Stimulated activated naive CD8-positive, alpha-beta T cell treated with anti-CD3 and anti-CD28 coated beads, Interleukin-15, amount 100 ng/mL, for 72 hours (primary cell): ENCODE measurements around the gene BMPR1B.

Experiments
- ATAC-seq: fragments of 150-1000 bp; cut with Tn5 transposase; 2 replicates; pipeline ENCODE4 v1.10.0; 2021; ENCODE audit warnings: mild to moderate bottlenecking, moderate library complexity
- DNase-seq, 2 donors: peaks; one replicate each; pipeline ENCODE4 v3.0.0; 2021 to 2022
- H3K27ac Mint-ChIP-seq, 2 donors: one replicate each; pipeline ENCODE4 v1.8.0; 2022; ENCODE audit warnings: mild to moderate bottlenecking in 2 of 2, mixed read lengths in 2 of 2, moderate library complexity in 2 of 2
- H3K27me3 Mint-ChIP-seq: one replicate; pipeline ENCODE4 v1.8.0; 2022; ENCODE audit warnings: mixed read lengths
- H3K4me1 Mint-ChIP-seq: one replicate; pipeline ENCODE4 v1.8.0; 2022; ENCODE audit warnings: mild to moderate bottlenecking, mixed read lengths
- H3K4me3 Mint-ChIP-seq, 2 donors: one replicate each; pipeline ENCODE4 v1.8.0; 2022; ENCODE audit warnings: mild to moderate bottlenecking in 2 of 2, mixed read lengths in 2 of 2, moderate library complexity in 1 of 2
- H3K9me3 Mint-ChIP-seq, 2 donors: one replicate each; pipeline ENCODE4 v1.8.0; 2022; ENCODE audit warnings: mixed read lengths in 2 of 2

Gene BMPR1B

GRCh38 chr4:94905511-94905910 lies 147.8 kb downstream of the BMPR1B start:
- Mint-ChIP-seq H3K27ac (no peak overlapping the region), H3K4me3 (no peak overlapping the region), H3K4me1 (no peaks in the 10 kb centered on the region), H3K27me3 (no peaks in the 10 kb centered on the region), H3K9me3 (no peaks in the 10 kb centered on the region)
- DNase-seq: no peak
- ATAC-seq: no peak

- ATAC-seq: no peak
- Mint-ChIP-seq H3K27ac (no peak overlapping the region), H3K9me3 (peaks cover 0 to 7% of the 10 kb centered on the region in 2 donors), H3K27me3 (no peaks in the 10 kb centered on the region), H3K4me1 (peaks cover 5% of the 10 kb centered on the region), H3K4me3 (no peak overlapping the region)
- DNase-seq: no peak
Measured at GRCh38 chr4:94909645-94910044, 151.9 kb downstream of the BMPR1B start.

GRCh38 chr4:94911106-94911505 lies 153.4 kb downstream of the BMPR1B start:
- H3K4me1 Mint-ChIP-seq: peaks cover 5% of the 10 kb centered on the region
- DNase-seq (no peak), ATAC-seq (no peak)
- H3K4me3 Mint-ChIP-seq: no peak overlapping the region
- H3K9me3 Mint-ChIP-seq: peaks cover 4 to 11% of the 10 kb centered on the region in 2 donors
- no peaks in the 10 kb centered on the region for H3K27me3 Mint-ChIP-seq
- no peak overlapping the region for H3K27ac Mint-ChIP-seq

GRCh38 chr4:94912606-94913005 lies 154.9 kb downstream of the BMPR1B start:
- no peak overlapping the region for H3K4me3 Mint-ChIP-seq
- H3K9me3 Mint-ChIP-seq: peaks cover 6 to 26% of the 10 kb centered on the region in 2 donors
- no peaks in the 10 kb centered on the region for H3K27me3 Mint-ChIP-seq
- ATAC-seq: no peak
- peaks cover 5% of the 10 kb centered on the region for H3K4me1 Mint-ChIP-seq
- DNase-seq: no peak
- no peak overlapping the region for H3K27ac Mint-ChIP-seq

DNA sequence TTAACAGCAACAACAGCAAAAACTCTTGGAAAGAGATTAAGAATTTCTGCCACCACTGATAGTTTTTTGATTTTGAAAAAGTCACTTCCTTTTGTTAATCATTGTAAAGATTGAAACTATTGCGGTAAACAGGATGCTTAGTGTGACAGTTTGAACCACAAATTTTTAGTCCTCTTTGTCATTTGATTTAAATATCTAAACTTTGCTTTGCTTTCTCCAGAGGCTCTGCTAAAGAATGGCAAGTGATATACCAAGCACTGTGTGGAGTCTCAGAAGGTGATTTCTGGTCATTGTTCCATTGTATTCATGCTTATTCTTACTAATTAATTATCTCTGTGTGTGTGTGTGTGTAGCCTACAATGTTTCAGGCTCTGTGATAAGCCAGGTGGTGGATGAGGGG lies 155.6 kb downstream of the BMPR1B start:
- Mint-ChIP-seq H3K27ac (no peak overlapping the region), H3K27me3 (no peaks in the 10 kb centered on the region), H3K9me3 (peaks cover 6 to 30% of the 10 kb centered on the region in 2 donors), H3K4me3 (no peak overlapping the region), H3K4me1 (peaks cover 5% of the 10 kb centered on the region)
- no peak for DNase-seq
- no peak for ATAC-seq

DNA sequence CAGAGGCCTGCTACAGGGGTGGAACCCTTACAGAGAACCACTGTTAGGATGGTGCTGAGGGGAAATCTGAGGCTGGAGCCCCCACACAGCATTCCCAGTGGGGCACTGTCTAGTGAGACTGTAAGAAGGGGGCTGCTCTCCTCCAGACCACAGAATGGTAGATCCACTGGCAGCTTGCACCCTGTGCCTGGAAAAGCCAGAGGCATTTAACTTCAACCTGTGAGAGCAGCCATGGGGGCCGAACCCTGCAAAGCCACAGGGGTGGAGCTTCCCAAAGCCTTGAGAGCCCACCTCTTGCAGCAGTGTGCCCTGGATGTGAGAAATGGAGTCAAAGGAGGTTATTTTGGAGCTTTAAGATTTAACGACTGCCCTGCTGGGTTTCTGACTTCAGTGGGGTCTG lies 159.4 kb downstream of the BMPR1B start:
- Mint-ChIP-seq H3K27me3 (no peaks in the 10 kb centered on the region), H3K27ac (no peak overlapping the region), H3K9me3 (peaks cover 6 to 23% of the 10 kb centered on the region in 2 donors)

GRCh38 chr4:94918543-94918942 lies 160.8 kb downstream of the BMPR1B start:
- Mint-ChIP-seq H3K4me1 (peaks cover under 1% of the 10 kb centered on the region), H3K9me3 (peaks cover 6 to 23% of the 10 kb centered on the region in 2 donors), H3K27ac (no peak overlapping the region), H3K4me3 (no peak overlapping the region), H3K27me3 (no peaks in the 10 kb centered on the region)
- DNase-seq: no peak
- no peak for ATAC-seq

More for the DNA sequence above, 159.4 kb downstream of the BMPR1B start:
- Mint-ChIP-seq H3K4me3 (no peak overlapping the region), H3K4me1 (peaks cover 5% of the 10 kb centered on the region)
- no peak for ATAC-seq
- no peak for DNase-seq

DNA sequence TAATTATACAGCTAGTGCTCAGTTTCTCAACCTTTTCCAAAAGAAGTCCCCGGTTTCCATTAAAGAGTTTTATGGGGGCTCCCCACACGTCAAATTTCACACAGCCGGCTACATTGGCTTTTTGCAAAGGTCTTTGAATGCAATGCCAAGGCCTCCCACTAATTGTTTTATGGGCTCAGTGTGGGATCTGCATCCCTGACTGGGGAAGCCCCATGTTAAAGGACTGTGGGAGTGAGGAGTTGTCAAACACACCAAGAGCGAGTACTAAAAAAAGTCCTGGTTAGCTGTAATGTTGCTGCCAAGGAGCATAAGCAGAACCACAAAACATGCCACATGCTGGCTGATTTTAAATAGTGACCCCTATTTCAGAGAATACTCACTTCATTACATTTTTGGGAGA lies 162.6 kb downstream of the BMPR1B start:
- Mint-ChIP-seq H3K4me3 (no peak overlapping the region), H3K27me3 (no peaks in the 10 kb centered on the region), H3K4me1 (no peaks in the 10 kb centered on the region), H3K27ac (no peak overlapping the region), H3K9me3 (peaks cover 6 to 23% of the 10 kb centered on the region in 2 donors)
- no peak for ATAC-seq
- DNase-seq: no peak

DNA sequence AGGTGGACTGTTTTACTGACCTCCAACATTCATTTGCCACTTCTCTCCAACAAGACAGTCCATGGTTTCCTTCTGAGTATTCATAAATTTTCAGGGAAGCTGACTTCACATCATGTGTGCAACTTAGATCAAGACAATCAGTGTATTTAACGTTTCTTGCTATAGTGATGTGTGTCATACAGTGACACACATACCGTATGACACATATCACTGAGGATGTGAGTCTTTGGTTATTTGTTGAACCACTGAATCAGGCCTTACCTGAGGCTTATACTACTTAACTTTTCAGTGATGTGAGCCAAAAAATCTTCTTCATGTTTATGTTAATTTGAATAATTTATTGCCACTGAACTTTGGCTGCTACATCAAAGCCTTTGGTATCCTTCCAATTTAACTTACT lies 166.8 kb downstream of the BMPR1B start:
- no peaks in the 10 kb centered on the region for H3K4me1 Mint-ChIP-seq
- no peak overlapping the region for H3K27ac Mint-ChIP-seq
- no peaks in the 10 kb centered on the region for H3K27me3 Mint-ChIP-seq
- no peak for DNase-seq
- ATAC-seq: no peak
- H3K9me3 Mint-ChIP-seq: no peaks in the 10 kb centered on the region
- no peak overlapping the region for H3K4me3 Mint-ChIP-seq

DNA sequence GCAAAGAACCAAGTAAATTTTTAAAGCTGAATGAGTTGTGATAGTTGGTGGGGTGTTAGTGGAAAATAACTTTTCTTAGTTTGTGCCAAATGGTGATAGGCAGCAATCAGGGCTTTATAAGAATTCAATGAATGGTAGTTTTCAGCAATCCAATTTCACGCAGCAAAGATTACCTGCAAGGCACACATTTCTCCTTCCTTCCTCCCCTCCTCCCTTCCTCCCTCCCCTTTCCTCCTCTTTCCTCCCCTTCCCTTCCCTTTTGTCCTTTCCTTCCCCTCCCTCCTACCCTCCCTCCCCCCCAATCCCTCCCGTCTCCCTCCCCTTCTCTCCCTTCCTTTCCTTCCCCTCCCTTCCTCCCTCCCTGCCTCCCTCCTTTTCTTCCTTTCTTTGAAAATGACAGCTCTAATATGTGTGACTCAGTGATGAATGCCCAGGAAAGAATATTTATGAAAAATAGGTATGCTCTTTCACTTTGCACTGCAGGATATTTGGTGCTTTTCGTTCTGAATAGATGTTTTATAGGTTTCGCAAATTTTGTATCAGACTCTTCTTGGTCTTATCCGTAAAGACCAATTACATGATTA lies 168.1 kb downstream of the BMPR1B start:
- DNase-seq: no peak
- Mint-ChIP-seq H3K9me3 (no peaks in the 10 kb centered on the region), H3K27ac (no peak overlapping the region), H3K4me1 (no peaks in the 10 kb centered on the region), H3K27me3 (no peaks in the 10 kb centered on the region), H3K4me3 (no peak overlapping the region)
- ATAC-seq: no peak

DNA sequence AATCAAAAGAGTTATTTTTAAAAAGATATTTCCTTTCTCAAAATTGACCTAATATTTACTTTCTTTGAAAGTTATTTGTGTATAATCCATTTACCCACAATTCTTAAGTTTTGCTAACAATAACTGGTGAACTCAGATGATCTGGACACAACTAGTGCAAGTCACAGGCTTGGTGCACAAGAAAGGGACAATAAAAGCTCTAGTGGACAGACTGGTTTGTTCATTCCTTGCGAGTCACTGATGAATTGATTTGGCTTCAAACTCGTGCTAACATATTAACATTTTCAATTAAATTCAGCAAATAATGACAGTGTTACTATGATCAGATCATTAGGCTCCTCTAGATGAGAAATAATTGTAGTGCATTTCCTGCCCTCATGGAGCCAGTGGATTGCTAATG lies 169.2 kb downstream of the BMPR1B start:
- DNase-seq: no peak
- Mint-ChIP-seq H3K9me3 (no peaks in the 10 kb centered on the region), H3K27me3 (no peaks in the 10 kb centered on the region), H3K4me1 (no peaks in the 10 kb centered on the region), H3K4me3 (no peak overlapping the region), H3K27ac (no peak overlapping the region)
- ATAC-seq: no peak

- Mint-ChIP-seq H3K9me3 (no peaks in the 10 kb centered on the region), H3K27ac (no peak overlapping the region), H3K27me3 (no peaks in the 10 kb centered on the region), H3K4me1 (no peaks in the 10 kb centered on the region), H3K4me3 (no peak overlapping the region)
- no peak for ATAC-seq
- no peak for DNase-seq
Measured at GRCh38 chr4:94927696-94928095, 169.9 kb downstream of the BMPR1B start.

- H3K4me1 Mint-ChIP-seq: no peaks in the 10 kb centered on the region
- H3K27me3 Mint-ChIP-seq: no peaks in the 10 kb centered on the region
- DNase-seq (no peak), ATAC-seq (no peak)
- no peak overlapping the region for H3K27ac Mint-ChIP-seq
- H3K4me3 Mint-ChIP-seq: no peak overlapping the region
- no peaks in the 10 kb centered on the region for H3K9me3 Mint-ChIP-seq
Measured at GRCh38 chr4:94929696-94930095, 171.9 kb downstream of the BMPR1B start.

DNA sequence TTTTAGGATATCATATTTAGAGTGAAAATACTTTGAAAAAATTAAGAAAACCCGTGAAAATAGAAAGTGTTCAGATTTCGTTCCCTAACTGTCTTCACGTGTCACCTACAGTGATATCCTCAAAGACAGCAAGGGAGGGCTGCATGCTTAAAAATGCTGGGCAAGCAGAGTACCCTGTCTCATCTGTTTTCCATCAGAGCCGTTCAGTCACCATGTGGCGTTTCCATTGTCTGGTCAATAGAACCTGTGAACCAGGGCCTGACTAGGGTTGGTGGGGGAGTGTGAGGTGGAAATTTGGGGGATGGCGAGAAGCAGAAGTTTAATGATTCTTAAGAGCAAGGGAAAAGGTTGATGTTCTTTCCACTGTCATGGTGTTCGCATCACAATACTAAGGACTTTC lies 173.9 kb downstream of the BMPR1B start:
- no peak for ATAC-seq
- no peaks in the 10 kb centered on the region for H3K9me3 Mint-ChIP-seq
- H3K27me3 Mint-ChIP-seq: no peaks in the 10 kb centered on the region
- H3K4me3 Mint-ChIP-seq: no peak overlapping the region
- H3K27ac Mint-ChIP-seq: no peak overlapping the region
- DNase-seq: no peak
- no peaks in the 10 kb centered on the region for H3K4me1 Mint-ChIP-seq

- Mint-ChIP-seq H3K4me3 (no peak overlapping the region), H3K4me1 (no peaks in the 10 kb centered on the region), H3K27me3 (no peaks in the 10 kb centered on the region), H3K9me3 (no peaks in the 10 kb centered on the region), H3K27ac (no peak overlapping the region)
- no peak for ATAC-seq
- no peak for DNase-seq
Measured at GRCh38 chr4:94932366-94932765, 174.6 kb downstream of the BMPR1B start.

GRCh38 chr4:94933799-94934198 lies 176.0 kb downstream of the BMPR1B start:
- Mint-ChIP-seq H3K4me1 (no peaks in the 10 kb centered on the region), H3K9me3 (no peaks in the 10 kb centered on the region), H3K27ac (no peak overlapping the region), H3K27me3 (no peaks in the 10 kb centered on the region), H3K4me3 (no peak overlapping the region)
- DNase-seq: no peak
- ATAC-seq: no peak

GRCh38 chr4:94934201-94934600 lies 176.4 kb downstream of the BMPR1B start:
- Mint-ChIP-seq H3K27ac (no peak overlapping the region), H3K27me3 (no peaks in the 10 kb centered on the region)
- no peak for ATAC-seq

More at GRCh38 chr4:94934201-94934600, 176.4 kb downstream of the BMPR1B start:
- Mint-ChIP-seq H3K4me1 (no peaks in the 10 kb centered on the region), H3K4me3 (no peak overlapping the region), H3K9me3 (no peaks in the 10 kb centered on the region)
- no peak for DNase-seq
